HL-60/S4 (cell line): Measurements from ENCODE around the gene RALA.
"Not testable (repeated sequence)": the region's sequence is repeated elsewhere in the genome, so short reads cannot be mapped to it uniquely, and the experiment has no call there.

ENCODE experiments used
- in situ Hi-C: fragments of 300-500 bp; cut with MboI; formaldehyde crosslinking; loops from 2 replicates; pipeline ENCODE4 v1.14.3; 2022; ENCODE audit warnings: low sequenced_read_pairs

Gene RALA

DNA sequence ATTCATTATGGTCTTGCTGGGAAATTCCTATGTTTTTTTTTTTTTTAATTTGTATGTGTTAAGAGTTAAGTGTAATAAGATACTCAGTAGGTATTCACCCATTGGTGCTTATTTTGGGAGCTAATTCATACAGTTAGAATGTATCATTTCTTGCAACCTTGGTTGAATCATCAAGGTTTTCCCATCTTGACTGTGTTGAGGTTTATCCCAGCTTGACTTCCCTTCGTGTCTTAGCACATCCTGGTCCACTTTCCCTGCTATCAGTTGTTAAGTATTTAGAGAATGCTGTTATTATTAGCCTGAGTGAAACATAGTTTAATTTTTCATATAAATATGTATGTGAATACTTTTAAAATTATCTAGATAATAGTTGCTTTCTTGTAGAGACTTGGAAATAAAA, 20.8 kb downstream of the RALA start:
- in situ Hi-C loops: no loop called here

DNA sequence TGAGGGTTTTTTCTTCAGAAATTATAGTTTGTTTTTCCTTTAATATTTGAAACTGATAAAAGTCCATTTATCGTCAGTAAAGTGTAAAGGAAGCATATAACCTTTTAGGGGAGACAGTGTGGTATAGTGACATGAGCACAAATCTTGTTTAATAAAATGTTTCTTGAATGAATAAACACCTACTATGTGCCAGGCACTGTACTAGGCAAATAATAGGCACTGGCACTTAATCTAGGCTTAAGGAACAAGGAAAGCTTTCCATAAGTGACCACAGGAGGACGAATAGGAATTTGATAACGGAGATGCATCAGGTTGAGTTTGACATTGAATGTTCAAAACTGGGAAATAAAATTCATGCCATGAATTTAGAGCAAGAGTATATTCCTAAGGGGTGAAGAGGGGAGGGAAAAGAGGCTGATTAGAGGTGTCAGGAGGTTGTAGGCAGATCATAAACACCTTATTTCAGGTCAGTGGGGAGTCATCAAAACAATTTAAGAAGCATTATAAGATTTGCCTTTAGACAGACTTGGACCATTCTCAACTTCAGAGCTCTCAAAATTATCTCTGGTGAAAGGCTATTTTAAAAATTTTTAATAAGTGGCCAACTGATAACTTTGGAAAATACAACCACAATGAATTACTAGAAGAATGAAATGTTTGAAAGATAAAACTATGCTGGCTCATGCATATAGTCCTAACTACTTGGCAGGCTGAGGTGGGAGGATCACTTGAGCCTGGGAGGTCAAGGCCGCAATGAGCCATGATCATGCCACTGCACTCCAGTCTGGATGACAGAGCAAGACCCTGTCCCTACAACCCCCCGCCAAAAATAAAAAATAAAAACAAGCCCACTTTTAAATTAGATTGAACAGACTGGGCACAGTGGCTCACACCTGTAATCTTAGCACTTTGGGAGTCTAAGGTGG, 22.4 kb downstream of the RALA start:
- in situ Hi-C loops: no loop called here

- in situ Hi-C loops: no loop called here
Measured at GRCh38 chr7:39647816-39648215, 24.4 kb downstream of the RALA start.

DNA sequence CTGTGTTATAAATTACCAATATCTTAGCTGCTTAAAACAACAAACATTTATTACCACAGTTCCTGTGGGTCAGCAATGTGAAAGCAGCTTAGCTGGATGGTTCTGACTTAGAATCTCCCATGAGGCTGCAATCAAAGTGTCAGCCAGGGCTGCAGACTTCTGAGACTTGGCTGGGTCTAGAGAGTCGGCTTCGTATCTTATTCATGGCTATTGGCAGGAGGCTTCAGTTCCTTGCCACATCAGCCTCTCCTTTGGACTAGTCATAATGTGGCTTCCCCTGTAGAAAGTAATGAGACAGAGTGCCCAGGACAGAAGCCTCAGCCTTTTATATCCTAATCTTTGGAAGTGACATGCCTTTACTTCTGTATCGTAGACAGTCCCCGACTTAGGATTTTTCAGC, 27.3 kb downstream of the RALA start:
- in situ Hi-C loops: no loop called here

DNA sequence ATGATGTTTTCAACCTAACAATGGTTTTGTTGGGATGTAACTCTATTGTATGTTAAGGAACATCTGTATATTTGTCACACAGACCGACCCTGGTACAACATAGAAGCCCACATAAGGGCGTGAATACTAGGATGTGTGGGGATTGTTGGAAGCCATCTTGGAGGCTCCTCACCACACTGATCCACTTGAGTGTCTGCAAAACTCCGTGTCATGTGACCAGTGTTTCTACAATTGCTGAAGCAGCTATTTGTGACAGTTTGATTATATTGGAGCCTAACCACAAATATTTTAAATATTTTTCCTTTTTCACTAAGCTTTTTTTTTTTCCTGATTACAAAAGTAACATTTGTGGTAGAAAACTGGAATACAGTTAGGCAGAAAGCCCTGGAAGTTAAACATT, 27.9 kb downstream of the RALA start:
- in situ Hi-C loops: no loop called here

DNA sequence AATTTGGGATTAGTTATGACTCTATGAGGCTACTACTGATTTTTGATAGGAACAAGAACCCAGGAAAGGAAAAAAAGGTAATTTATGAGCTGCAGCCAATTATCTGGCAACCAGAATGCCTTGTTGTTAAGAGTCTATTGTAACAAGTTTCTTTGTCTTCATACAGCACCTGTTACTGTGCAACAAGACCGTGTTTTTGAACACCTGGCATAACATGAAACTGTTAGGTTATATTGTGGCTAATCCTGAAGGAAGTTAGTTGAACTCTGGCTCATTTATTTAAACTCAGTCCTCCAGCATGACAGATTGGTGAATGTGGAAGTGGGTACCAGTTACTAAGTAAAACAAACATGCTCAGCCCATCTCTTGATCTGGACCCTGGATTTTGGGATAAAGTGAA, 33.0 kb downstream of the RALA start:
- in situ Hi-C loops: no loop called here

GRCh38 chr7:39659356-39660013, 36.1 kb downstream of the RALA start:
- in situ Hi-C loops: no loop called here

GRCh38 chr7:39661960-39662359, 38.6 kb downstream of the RALA start:
- in situ Hi-C loops: no loop called here

DNA sequence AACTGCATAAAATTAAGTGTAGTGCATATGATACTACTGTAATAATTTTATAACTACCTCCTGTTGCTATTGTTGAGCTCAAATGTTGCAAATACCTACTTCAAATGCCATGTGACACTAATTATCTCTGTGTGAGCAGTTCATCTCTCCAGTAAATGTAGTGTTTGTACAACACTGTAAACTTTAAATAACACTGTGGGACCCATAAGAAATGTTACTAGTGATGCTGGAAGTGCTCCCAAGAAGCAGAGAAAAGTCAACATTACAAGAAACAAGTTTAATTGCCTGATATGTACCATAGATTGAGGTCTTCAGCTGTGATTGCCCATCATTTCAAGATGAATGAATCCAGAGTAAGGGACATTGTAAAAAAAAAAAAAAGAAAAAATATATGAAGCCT, 39.9 kb downstream of the RALA start:
- in situ Hi-C loops: no loop called here

- in situ Hi-C loops: no loop called here
Measured at GRCh38 chr7:39664057-39664456, 40.7 kb downstream of the RALA start.

GRCh38 chr7:39664585-39664984, 41.2 kb downstream of the RALA start:
- in situ Hi-C loops: no loop called here

DNA sequence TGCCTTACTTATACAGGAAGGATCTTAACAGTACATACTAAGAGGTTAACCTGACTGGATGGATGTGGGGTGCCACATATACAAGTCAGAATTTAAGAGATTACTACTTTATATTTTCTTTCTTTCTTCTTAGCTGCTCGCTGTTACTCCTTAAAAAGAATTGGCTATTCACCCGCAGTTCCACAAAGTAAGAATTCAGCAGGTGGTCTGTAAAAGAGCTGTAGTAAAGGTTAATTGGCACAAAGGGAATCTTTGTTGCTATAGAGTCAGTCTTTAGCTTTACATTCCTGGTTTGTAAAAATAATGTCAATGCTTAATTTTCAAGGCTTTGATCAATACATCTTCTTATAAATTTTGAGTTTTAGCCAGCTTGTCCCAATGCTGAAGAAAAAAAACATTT, 43.2 kb downstream of the RALA start:
- in situ Hi-C loops: no loop called here

DNA sequence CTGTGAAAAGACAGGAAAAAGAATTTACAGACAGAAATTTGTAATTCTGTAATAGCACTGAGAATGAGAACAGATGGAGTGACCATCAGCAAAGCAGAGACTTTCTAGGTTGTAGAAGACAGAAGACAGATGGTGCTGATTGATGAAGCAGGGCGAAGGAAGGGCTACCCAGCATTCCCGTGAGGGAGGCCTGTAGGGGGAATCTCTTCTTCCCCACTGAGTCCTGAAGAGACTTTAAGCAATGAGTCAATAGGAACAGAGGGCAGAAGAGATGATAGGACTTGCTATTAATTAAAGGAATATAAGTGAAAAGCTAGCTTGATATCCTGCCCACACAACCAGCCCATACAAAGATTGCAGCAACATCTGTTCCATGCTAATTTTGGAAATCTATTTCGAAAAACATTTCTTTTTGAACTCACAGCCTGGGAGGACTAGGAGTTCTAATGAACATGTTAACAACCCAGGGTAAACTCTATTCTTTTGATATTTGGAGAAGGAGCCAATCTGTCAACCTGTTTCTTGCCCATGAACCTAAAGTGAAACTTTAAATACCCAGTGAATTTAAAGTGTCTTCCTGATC, 44.1 kb downstream of the RALA start:
- in situ Hi-C loops: no loop called here

DNA sequence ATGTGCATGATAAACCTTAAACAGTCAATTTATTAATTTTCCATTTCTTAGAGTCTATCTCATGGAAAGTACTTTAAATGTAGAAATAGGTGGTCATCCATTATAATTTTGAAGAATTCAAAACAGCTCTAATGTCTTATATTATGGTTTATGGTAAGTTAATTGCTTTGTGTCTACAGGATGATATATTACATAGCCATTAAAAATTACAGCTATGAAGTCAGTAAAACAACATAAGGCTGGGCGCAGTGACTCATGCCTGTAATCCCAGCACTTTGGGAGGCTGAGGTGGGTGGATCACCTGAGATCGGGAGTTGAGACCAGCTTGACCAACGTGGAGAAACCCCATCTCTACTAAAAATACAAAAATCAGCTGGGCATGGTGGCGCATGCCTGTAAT, 44.9 kb downstream of the RALA start:
- in situ Hi-C loops: not testable (repeated sequence)

- in situ Hi-C loops: no loop called here
Measured at GRCh38 chr7:39670052-39670451, 46.7 kb downstream of the RALA start.

DNA sequence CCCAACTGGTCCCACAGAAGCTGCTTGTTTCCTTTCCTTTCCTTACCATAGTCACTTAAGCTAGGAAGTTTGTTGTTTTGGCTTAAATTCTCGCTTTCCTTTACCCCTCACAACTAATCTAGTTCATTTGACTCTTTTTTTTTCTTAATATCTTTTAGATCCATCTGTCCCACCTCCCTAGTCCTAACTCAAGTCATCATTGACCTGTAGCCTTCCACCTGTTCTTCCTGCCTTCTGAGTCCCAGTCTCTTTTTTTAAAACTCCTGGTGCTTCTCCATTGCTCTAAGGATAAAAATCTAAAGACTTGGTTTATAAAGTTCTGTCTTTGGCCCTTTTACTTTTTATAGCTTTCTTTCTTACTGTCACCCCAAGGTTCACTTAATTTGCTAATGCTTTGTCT, 47.6 kb downstream of the RALA start:
- in situ Hi-C loops: no loop called here

- in situ Hi-C loops: no loop called here
Measured at GRCh38 chr7:39672176-39672575, 48.8 kb downstream of the RALA start.

- in situ Hi-C loops: no loop called here
Measured at GRCh38 chr7:39673868-39674267, 50.5 kb downstream of the RALA start.

- in situ Hi-C loops: no loop called here
Measured at GRCh38 chr7:39674406-39674805, 51.0 kb downstream of the RALA start.

GRCh38 chr7:39676346-39676745, 53.0 kb downstream of the RALA start:
- in situ Hi-C loops: no loop called here

- in situ Hi-C loops: no loop called here
Measured at GRCh38 chr7:39678930-39679709, 55.7 kb downstream of the RALA start.
